GM12801 (cell line): ENCODE results near the gene CCDC138.

ENCODE experiments used
- CTCF ChIP-seq: IDR thresholded peaks from one replicate; pipeline ENCODE4 v1.5.1; 2011; ENCODE audit warnings: control low read depth; ENCODE audit not compliant: insufficient read length; ENCODE audit errors: extremely low read depth

Gene CCDC138

GRCh38 chr2:108884619-108885018, 98.0 kb downstream of the CCDC138 start:
- TF ChIP-seq CTCF: no peak

DNA sequence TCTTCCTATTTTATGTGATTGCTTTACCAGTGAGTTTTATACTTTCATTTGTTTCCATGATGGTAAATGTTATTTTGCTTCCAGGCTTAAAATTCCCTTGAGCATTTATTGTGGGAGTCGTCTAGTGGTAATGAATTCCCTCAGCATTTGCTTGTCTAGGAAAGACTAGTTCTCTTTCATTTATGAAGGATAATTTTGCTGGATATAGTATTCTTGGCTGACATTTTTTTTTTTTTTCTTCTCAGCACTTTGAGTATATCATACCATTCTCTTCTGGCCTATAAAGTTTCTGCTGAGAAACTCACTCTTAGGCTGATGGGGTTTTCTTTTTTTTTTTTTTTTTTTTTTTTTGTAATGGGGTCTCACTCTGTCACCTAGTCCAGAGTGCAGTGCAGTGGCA, 103.3 kb downstream of the CCDC138 start:
- TF ChIP-seq CTCF: no peak

DNA sequence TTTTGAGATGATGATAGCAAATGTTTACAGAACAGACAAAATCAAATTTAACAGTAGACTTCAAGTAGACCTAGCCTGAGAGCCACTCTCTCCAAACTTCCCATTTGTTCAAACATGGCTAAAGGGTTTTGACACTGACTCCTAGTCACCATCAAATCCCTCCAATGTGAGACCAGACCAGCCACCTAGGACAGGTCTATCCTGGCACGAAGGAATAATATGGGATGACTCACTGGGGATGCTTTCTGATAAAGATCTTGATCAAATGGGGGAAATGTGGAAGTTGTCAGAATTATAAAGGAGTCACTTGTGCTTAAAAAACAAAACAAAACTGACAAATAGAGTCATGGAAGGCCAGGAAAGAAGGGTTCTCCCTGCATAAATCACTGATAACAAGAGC, 106.7 kb downstream of the CCDC138 start:
- TF ChIP-seq CTCF: no peak

DNA sequence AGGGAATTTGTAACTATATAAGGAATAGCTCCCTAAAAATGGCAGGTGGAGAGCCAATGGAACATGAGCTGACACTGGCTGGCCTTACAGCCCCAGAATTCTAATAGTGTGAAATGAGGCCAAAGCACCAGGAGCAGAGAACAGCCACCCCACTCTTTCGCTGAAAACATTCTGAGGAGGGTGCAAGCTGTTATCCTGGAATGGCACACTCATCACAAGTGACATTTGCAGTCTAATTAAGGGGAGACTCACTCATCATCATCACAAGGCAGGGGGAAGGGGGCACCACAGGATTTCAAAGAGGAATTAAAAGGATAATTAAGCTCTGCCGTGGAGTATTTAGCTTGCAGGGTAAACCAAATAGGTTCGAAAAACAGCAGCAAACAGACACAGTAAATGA, 108.2 kb downstream of the CCDC138 start:
- TF ChIP-seq CTCF: no peak

GRCh38 chr2:108895188-108895587, 108.6 kb downstream of the CCDC138 start:
- TF ChIP-seq CTCF: no peak

DNA sequence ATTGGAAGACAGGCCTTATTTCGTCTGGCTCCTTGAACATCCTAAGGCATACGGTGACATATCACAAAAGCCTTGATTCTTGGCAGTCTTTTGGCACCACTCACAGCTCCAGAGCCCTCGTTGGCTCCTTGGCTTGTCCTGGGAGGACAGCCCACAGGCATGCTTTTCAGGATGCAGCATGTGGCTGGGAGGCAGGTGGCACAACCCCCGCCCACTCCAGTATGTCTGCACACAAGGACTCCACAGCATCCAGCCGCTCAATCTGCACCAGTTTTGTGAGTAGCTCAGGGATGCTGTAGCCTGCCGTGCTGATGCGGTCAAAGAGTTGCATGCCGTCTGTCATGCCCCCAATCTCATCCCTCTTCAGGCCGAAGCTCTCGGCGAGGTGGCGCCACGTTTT, 110.2 kb downstream of the CCDC138 start:
- TF ChIP-seq CTCF: no peak

GRCh38 chr2:108898315-108899082, 111.9 kb downstream of the CCDC138 start:
- no peak for TF ChIP-seq CTCF
